Prostate gland (tissue), 2 donors: ENCODE results near the gene MICAL3. TPM values are rescaled to one million over a fixed set of nuclear protein-coding genes. Genes with fewer than 3 reads are reported as not detected.
"Not testable (repeated sequence)": the region's sequence is repeated elsewhere in the genome, so short reads cannot be mapped to it uniquely, and the experiment has no call there.

ENCODE experiments used
- DNase-seq: peaks from one replicate; pipeline ENCODE4 v3.0.0-alpha.2; 2019; ENCODE audit warnings: low spot score
- H3K27ac ChIP-seq, 2 donors: fragments of 200-600 bp; sonication (generic); 2 replicates each; pipeline ENCODE4 v1.5.1; 2017 to 2019
- H3K27me3 ChIP-seq: fragments of 200-600 bp; sonication (generic); replicated peaks from 2 replicates; pipeline ENCODE4 v1.5.1; 2019; ENCODE audit not compliant: insufficient read depth
- H3K36me3 ChIP-seq, 2 donors: fragments of 200-600 bp; sonication (generic); 1 replicate in 1 of 2; 2 replicates in 1 of 2; pipeline versions ENCODE4 v1.5.1 to v1.8.1; 2017 to 2019
- H3K4me1 ChIP-seq: fragments of 200-600 bp; sonication (generic); replicated peaks from 2 replicates; pipeline ENCODE4 v1.5.1; 2019
- H3K4me3 ChIP-seq, 2 donors: fragments of 200-600 bp; sonication (generic); 2 replicates each; pipeline ENCODE4 v1.5.1; 2017 to 2019
- H3K9me3 ChIP-seq: fragments of 200-600 bp; sonication (generic); 2 replicates; pipeline ENCODE4 v1.5.1; 2017
- POLR2A ChIP-seq: fragments of 450-650 bp; IDR thresholded peaks from one replicate; pipeline ENCODE4 v1.6.1; 2016; ENCODE audit warnings: antibody characterized with exemption, mild to moderate bottlenecking
- POLR2AphosphoS5 ChIP-seq: sonication (generic); formaldehyde crosslinking; IDR thresholded peaks from one replicate; pipeline ENCODE4 v1.6.1; 2017; ENCODE audit warnings: antibody characterized with exemption
- whole genome bisulfite sequencing: methylation state at CpG from one replicate; pipeline ENCODE4 v1.1.5; 2018; 5-methylcytosine and 5-hydroxymethylcytosine counted together
- intact Hi-C: fragments of 100-400 bp; cut with DNase I; formaldehyde crosslinking; loops from one replicate; pipeline ENCODE4 v1.14.2; 2022
- total RNA-seq, 2 donors: library from RNA; depleted of rRNA; stranded (reverse); fragments of >200 nt; gene quantifications; one replicate each; pipeline ENCODE4 v1.1.0, GENCODE V29; 2016
- TF ChIP-seq, protein P1 (sequence below), 4 experiments: fragments of 200-600 bp in 2 of 4; fragments of 450-650 bp in 2 of 4; sonication (generic) in 2 of 4; IDR thresholded peaks; 1 replicate in 3 of 4; 2 replicates in 1 of 4; pipeline ENCODE4 v1.5.1; 2016 to 2019; ENCODE audit warnings: antibody characterized with exemption in 4 of 4, mild to moderate bottlenecking in 2 of 4, moderate library complexity in 2 of 4

Gene MICAL3
- total RNA-seq, 2 donors from 2014 or later, result 58.6 to 78.7 TPM

DNA sequence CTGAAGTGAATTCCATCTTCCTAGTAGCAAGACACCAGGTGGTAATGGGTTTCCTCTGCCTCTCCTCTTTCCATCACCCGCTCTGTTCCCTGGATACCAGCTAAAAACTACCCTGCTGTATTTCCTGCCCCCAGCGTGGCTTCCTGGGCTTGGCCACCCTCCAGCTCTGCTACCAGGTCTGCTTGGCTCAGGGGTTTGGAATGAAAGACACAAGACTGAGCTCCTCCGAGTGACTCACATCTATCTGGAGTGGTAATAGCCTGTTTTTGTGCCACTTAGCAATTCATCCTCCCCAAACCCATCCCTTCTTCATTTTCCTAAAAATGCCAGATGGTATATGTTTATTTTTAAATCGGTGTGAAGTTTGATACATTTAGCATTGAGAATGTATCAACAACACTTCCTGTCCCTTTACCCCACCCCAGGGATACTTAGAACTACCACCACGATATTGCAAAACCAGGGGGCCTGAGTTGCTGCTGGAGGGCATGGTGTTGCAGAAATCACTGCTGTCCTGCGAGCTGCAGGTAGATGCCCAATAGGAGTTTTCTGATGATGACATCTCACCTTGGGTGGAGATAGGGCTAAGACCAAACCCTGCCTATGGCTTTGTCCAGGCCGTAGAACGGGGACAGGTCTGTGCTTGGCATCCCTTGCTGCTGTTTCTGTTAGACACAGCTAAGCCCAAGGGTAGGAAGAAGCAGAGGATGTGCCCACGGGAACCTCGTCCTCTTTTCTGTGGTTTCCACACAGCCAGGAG is 7.5 kb upstream of the MICAL3 start:
- H3K36me3 ChIP-seq, result no peaks in the 10 kb centered on the region
- whole genome bisulfite sequencing, result 70% methylated on average over 10 of the region's 10 CpGs
- no peak for DNase-seq
- no peak overlapping the region for H3K27ac ChIP-seq
- no peak overlapping the region for H3K4me3 ChIP-seq
- H3K27me3 ChIP-seq, result no peaks in the 10 kb centered on the region
- no peaks in the 10 kb centered on the region for H3K4me1 ChIP-seq
- no peaks in the 10 kb centered on the region for H3K9me3 ChIP-seq
- TF ChIP-seq POLR2AphosphoS5, result peak; percentile 16
- TF ChIP-seq, protein P1, sequence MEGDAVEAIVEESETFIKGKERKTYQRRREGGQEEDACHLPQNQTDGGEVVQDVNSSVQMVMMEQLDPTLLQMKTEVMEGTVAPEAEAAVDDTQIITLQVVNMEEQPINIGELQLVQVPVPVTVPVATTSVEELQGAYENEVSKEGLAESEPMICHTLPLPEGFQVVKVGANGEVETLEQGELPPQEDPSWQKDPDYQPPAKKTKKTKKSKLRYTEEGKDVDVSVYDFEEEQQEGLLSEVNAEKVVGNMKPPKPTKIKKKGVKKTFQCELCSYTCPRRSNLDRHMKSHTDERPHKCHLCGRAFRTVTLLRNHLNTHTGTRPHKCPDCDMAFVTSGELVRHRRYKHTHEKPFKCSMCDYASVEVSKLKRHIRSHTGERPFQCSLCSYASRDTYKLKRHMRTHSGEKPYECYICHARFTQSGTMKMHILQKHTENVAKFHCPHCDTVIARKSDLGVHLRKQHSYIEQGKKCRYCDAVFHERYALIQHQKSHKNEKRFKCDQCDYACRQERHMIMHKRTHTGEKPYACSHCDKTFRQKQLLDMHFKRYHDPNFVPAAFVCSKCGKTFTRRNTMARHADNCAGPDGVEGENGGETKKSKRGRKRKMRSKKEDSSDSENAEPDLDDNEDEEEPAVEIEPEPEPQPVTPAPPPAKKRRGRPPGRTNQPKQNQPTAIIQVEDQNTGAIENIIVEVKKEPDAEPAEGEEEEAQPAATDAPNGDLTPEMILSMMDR (IDR thresholded peaks at IDR 0.05), result no peak
- intact Hi-C loops, result no loop called here

DNA sequence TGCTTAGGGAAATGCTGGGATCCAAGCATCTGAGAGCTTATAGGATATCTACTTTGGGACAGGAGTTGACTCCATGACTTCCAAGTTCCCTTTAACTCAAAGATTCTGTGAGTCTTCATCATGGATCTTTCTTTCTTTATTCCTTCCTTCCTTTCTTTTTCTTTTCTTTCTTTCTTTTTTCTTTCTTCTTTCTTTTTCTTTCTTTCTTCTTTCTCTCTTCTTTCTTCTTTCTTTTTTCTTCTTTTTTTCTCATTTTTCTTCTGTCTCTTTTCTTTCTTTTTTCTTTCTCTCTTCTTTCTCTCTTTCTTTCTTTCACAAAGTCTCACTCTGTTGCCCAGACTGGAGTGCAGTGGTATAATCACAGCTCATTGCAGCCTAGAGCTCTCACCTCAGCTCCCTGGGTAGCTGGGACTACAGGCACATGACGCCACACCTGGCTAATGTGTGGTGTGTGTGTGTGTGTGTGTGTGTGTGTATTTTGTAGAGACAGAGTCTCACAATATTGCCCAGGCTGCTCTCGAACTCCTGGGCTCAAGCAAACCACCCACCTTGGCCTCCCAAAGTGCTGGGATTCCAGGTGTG is 5.4 kb upstream of the MICAL3 start:
- H3K9me3 ChIP-seq, result no peaks in the 10 kb centered on the region
- intact Hi-C loops, result no loop called here
- no peak overlapping the region for H3K27ac ChIP-seq
- 92% methylated on average over 2 of the region's 2 CpGs for WGBS
- H3K36me3 ChIP-seq, result no peaks in the 10 kb centered on the region
- no peak for DNase-seq
- TF ChIP-seq, protein P1 (IDR thresholded peaks at IDR 0.05), result no peak
- TF ChIP-seq POLR2A (no peak), POLR2AphosphoS5 (no peak)
- H3K27me3 ChIP-seq, result no peaks in the 10 kb centered on the region
- no peaks in the 10 kb centered on the region for H3K4me1 ChIP-seq
- H3K4me3 ChIP-seq, result no peak overlapping the region

DNA sequence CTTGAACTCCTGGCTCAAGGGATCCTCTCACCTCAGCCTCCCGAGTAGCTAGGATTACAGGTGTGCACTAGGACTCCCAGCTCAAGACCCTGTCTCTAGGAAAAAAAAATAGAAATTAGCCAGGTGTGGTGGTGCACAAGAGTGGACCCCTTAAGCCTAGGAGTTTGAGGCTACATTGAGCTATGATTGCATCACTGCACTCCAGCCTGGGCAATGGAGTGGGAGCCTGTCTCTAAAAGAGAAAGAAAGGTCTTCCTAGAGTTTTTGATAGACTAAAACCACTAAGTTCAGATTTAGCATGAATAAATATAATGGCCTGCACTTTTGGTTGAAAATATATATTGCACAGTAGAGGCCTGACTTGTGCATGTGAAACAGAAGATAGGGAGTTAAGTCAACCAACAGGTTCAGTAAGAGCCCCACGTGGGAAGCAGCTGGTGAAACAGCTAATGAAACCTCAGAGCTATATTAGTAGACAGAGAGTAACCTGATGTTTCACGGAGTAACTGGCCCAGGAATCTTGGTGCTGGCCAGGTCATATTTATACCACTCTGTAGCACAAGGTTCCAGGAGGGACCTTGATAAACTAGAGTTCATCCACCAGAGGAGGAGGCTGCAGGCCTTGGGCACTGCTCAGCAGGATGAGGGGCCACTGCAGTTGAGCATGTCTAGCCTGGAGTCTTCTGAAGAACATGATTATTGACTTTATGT is 4.6 kb upstream of the MICAL3 start:
- no peak overlapping the region for H3K4me3 ChIP-seq
- H3K9me3 ChIP-seq, result no peaks in the 10 kb centered on the region
- TF ChIP-seq, protein P1 (IDR thresholded peaks at IDR 0.05), result no peak
- peak; percentile 50 for TF ChIP-seq POLR2AphosphoS5
- no peak for TF ChIP-seq POLR2A
- H3K27ac ChIP-seq, result no peak overlapping the region
- H3K27me3 ChIP-seq, result no peaks in the 10 kb centered on the region
- 36% methylated on average over 3 of the region's 3 CpGs for WGBS
- H3K4me1 ChIP-seq, result no peaks in the 10 kb centered on the region
- H3K36me3 ChIP-seq, result no peaks in the 10 kb centered on the region
- intact Hi-C loops, result no loop called here
- DNase-seq, result peak; percentile 57

DNA sequence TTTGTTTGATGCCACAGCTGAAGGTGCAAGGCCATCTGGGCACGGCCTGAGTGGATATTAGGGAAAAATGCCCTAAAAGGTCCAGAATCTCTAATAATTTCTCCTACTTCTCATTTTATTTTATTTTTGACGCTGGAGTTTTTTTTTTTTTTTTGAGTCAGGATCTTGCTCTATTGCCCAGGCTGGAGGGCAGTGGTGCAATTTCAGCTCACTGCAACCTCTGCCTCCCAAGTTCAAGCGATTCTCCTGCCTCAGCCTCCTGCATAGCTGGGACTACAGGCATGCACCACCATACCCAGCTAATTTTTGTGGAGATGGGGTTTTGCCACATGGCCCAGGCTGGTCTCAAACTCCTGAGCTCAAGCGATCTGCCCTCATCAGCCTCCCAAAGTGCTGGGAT is 1.5 kb upstream of the MICAL3 start:
- H3K4me1 ChIP-seq, H3K36me3 ChIP-seq, H3K9me3 ChIP-seq, H3K27me3 ChIP-seq, H3K4me3 ChIP-seq, H3K27ac ChIP-seq, DNase-seq: not testable (repeated sequence)
- intact Hi-C loops, result loop anchor here (2.0 kb wide), 3 partner anchors 43 to 195 kb away; no protein-coding TSS in a partner anchor
- 90% methylated on average over 4 of the region's 4 CpGs for whole genome bisulfite sequencing

DNA sequence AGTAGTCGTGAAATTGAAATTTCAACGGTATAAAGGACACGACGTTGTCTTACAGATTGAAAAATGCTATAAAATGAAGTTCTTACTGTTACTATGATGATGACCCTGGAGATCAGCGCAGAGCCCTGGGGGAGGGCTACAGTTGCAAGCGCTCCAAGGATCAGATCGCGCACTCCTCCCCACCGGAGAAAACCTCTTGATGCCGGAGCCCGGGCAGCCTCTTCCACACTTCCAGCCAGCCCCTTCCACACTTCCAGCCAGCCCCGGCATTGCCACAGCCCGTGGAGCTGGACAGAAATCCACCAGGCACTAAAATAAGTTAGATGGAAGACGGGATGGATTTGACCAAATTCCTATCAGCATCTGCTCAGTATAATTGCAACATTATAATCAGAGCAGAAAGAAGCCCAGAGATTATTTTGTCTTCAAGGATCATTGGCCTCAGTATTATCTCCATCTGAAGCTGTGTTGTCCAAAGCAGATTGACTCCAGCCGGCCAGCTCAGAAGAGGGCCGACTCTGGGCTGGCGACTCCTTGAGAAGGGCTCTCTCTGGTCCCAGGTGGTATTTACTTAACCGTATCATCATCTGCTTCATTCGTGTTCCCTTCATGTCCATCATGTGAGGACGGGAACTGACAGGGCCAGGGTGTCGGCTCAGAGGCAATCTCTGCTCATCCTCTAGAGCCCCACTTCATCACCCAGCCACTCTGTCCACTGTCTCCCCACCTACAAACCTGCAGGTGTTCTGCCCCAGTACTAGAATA is 777 bp upstream of the MICAL3 start:
- Histone ChIP-seq H3K36me3 (no peaks in the 10 kb centered on the region), H3K4me1 (no peaks in the 10 kb centered on the region), H3K9me3 (no peaks in the 10 kb centered on the region), H3K27ac (peak overlapping the region in 1 of 2 donors; percentile 76), H3K27me3 (no peaks in the 10 kb centered on the region), H3K4me3 (peak overlapping the region in 1 of 2 donors; percentile 58)
- intact Hi-C loops, result loop anchor here (1.0 to 2.0 kb wide), 4 partner anchors 24 to 194 kb away; no protein-coding TSS in a partner anchor
- 38% methylated on average over 21 of the region's 21 CpGs for WGBS
- TF ChIP-seq POLR2AphosphoS5, result no peak
- TF ChIP-seq, protein P1 (IDR thresholded peaks at IDR 0.05), result no peak
- TF ChIP-seq POLR2A, result no peak
- no peak for DNase-seq
